ENCODE measurements around the gene UBD. TPM values are rescaled to one million over a fixed set of nuclear protein-coding genes. Genes with fewer than 3 reads are reported as not detected.

The UBD gene
- total RNA-seq, 1 experiment from 2014 or later, result not detected

DNA sequence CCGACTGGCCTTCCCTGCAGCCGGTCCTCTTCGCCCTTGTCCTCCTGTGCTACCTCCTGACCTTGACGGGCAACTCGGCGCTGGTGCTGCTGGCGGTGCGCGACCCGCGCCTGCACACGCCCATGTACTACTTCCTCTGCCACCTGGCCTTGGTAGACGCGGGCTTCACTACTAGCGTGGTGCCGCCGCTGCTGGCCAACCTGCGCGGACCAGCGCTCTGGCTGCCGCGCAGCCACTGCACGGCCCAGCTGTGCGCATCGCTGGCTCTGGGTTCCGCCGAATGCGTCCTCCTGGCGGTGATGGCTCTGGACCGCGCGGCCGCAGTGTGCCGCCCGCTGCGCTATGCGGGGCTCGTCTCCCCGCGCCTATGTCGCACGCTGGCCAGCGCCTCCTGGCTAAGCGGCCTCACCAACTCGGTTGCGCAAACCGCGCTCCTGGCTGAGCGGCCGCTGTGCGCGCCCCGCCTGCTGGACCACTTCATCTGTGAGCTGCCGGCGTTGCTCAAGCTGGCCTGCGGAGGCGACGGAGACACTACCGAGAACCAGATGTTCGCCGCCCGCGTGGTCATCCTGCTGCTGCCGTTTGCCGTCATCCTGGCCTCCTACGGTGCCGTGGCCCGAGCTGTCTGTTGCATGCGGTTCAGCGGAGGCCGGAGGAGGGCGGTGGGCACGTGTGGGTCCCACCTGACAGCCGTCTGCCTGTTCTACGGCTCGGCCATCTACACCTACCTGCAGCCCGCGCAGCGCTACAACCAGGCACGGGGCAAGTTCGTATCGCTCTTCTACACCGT is 6.1 kb downstream of the UBD start:
- no peaks in the 10 kb centered on the region for H3K36me3 ChIP-seq (ENCODE audit: control insufficient read depth in 1 of 2, insufficient read depth in 2 of 2, low read length in 2 of 2)
- H3K27ac ChIP-seq (ENCODE audit: low read depth, low read length), result no peak overlapping the region
- H3K4me3 ChIP-seq (replicated peaks in 1 of 2; ENCODE audit: low read depth in 1 of 2, low read length in 2 of 2), result no peak overlapping the region
- no TSS peak for BruUV-seq (replicated peaks)
- DNase-seq (ENCODE audit: low read depth, low spot score) (no peak), ATAC-seq (no peak)
- H3K9ac ChIP-seq (ENCODE audit: low read length), result no peak overlapping the region
- ChIA-PET CTCF (no interaction called here), POLR2A (no interaction called here), RAD21 (ENCODE audit: low non-redundant PET in 1 of 2, low total read pairs in 2 of 2, uncharacterized antibody in 2 of 2, unreplicated experiment in 2 of 2) (interaction anchor here in 1 of 2 experiments (0.6 kb wide), 1 partner anchor 213 kb away, joined by 3 read pairs; no protein-coding TSS in a partner anchor)
- H2AFZ ChIP-seq (ENCODE audit: low read depth, low read length, poor library complexity, severe bottlenecking), result no peak overlapping the region
- H3K9me3 ChIP-seq (ENCODE audit: control insufficient read depth in 1 of 2, insufficient read depth in 1 of 2, low read depth in 1 of 2, low read length in 2 of 2), result no peaks in the 10 kb centered on the region
- H3K27me3 ChIP-seq (ENCODE audit: insufficient read depth, low read length), result no peaks in the 10 kb centered on the region
- TF ChIP-seq, protein P1, sequence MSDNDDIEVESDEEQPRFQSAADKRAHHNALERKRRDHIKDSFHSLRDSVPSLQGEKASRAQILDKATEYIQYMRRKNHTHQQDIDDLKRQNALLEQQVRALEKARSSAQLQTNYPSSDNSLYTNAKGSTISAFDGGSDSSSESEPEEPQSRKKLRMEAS (IDR thresholded peaks at IDR 0.05), result no peak
- TF ChIP-seq SRF (IDR thresholded peaks at IDR 0.05; ENCODE audit: low read depth) (no peak), POLR2AphosphoS5 (IDR thresholded peaks at IDR 0.05; ENCODE audit: low read depth, low read length) (no peak), ELF1 (IDR thresholded peaks at IDR 0.05; ENCODE audit: borderline replicate concordance, low read depth) (no peak), ZFX (IDR thresholded peaks at IDR 0.05) (no peak)
- TF ChIP-seq, protein P2, sequence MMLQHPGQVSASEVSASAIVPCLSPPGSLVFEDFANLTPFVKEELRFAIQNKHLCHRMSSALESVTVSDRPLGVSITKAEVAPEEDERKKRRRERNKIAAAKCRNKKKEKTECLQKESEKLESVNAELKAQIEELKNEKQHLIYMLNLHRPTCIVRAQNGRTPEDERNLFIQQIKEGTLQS (IDR thresholded peaks at IDR 0.05), result no peak
- no peaks in the 10 kb centered on the region for H3K79me2 ChIP-seq (ENCODE audit: insufficient read depth, low read length)
- no peaks in the 10 kb centered on the region for H3K9me2 ChIP-seq (ENCODE audit: insufficient read depth)
- H4K20me1 ChIP-seq (ENCODE audit: insufficient read depth), result no peaks in the 10 kb centered on the region
- intact Hi-C loops (cut with micrococcal nuclease), result no loop called here
- no peak overlapping the region for H3K4me2 ChIP-seq (ENCODE audit: low read length)
- H3K4me1 ChIP-seq (ENCODE audit: control insufficient read depth in 1 of 2, insufficient read depth in 2 of 2, low read length in 2 of 2), result no peaks in the 10 kb centered on the region

DNA sequence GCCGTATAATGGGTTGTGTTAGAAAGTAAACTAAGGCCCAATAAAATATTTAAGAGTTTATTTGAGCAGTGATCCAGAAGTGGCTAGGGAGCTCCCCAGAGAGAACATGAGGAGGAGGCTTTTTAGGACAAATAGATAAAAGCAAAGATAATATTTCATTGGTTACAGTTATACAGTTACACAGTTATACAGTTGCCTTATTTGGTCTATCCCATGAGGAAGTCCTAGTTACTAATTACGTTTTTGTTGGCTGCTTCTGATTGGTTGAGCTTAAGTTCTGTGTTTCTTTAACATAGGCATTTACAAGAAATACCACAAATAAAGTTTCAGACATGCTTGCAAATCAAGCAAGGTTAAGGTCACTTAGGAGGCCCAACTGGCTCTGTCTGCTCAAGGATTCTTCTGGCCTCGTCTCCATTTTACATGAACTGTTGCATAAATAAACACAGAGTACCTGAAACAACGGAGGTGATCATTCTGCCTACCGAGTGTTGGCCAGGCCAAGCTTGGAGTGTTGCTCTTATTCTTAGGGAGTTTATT is 7.0 kb downstream of the UBD start:
- Histone ChIP-seq H3K9me2 (ENCODE audit: insufficient read depth) (no peaks in the 10 kb centered on the region), H3K36me3 (ENCODE audit: control insufficient read depth in 1 of 2, insufficient read depth in 2 of 2, low read length in 2 of 2) (no peaks in the 10 kb centered on the region), H3K27ac (ENCODE audit: low read depth, low read length) (no peak overlapping the region), H3K9me3 (ENCODE audit: control insufficient read depth in 1 of 2, insufficient read depth in 1 of 2, low read depth in 1 of 2, low read length in 2 of 2) (no peaks in the 10 kb centered on the region), H3K4me2 (ENCODE audit: low read length) (no peak overlapping the region), H3K27me3 (ENCODE audit: insufficient read depth, low read length) (no peaks in the 10 kb centered on the region), H3K9ac (ENCODE audit: low read length) (no peak overlapping the region), H3K4me3 (replicated peaks in 1 of 2; ENCODE audit: low read depth in 1 of 2, low read length in 2 of 2) (no peak overlapping the region), H4K20me1 (ENCODE audit: insufficient read depth) (no peaks in the 10 kb centered on the region), H2AFZ (ENCODE audit: low read depth, low read length, poor library complexity, severe bottlenecking) (peak overlapping the region; percentile 31), H3K79me2 (ENCODE audit: insufficient read depth, low read length) (no peaks in the 10 kb centered on the region), H3K4me1 (ENCODE audit: control insufficient read depth in 1 of 2, insufficient read depth in 2 of 2, low read length in 2 of 2) (no peaks in the 10 kb centered on the region)
- TF ChIP-seq, protein P2 (IDR thresholded peaks at IDR 0.05), result no peak
- TF ChIP-seq SP1 (IDR thresholded peaks at IDR 0.05; ENCODE audit: low read depth) (peak; percentile 28; the same call in 1 of the 2 replicates), SRF (IDR thresholded peaks at IDR 0.05; ENCODE audit: low read depth) (peak; percentile 86), EZH2 (IDR thresholded peaks at IDR 0.05) (no peak)
- ChIA-PET POLR2A (no interaction called here), CTCF (no interaction called here), RAD21 (ENCODE audit: low non-redundant PET in 1 of 2, low total read pairs in 2 of 2, uncharacterized antibody in 2 of 2, unreplicated experiment in 2 of 2) (interaction anchor here in 1 of 2 experiments (0.6 kb wide), 1 partner anchor 212 kb away, joined by 3 read pairs; no protein-coding TSS in a partner anchor)
- ATAC-seq (peak; percentile 62), DNase-seq (ENCODE audit: low read depth, low spot score) (peak; percentile 21)
- intact Hi-C loops (cut with micrococcal nuclease), result no loop called here
- BruUV-seq (replicated peaks), result no TSS peak

Measured in HCT116 (cell line).